ENCODE data around the gene DNTT. TPM values are rescaled to one million over a fixed set of nuclear protein-coding genes. Genes with fewer than 3 reads are reported as not detected.

DNTT gene
- polyA plus RNA-seq: 0.04 TPM
- long read RNA-seq, donor 1: 0 reads
- long read RNA-seq, donor 2: 0 reads
- long read RNA-seq, donor 3: 0 reads
- long read RNA-seq, donor 4: 0 reads
- long read RNA-seq, donor 5: 0 reads
- long read RNA-seq, donor 6: 0 reads
- long read RNA-seq, donor 7, partial matches to known transcripts: 0 of 1 reads
- long read RNA-seq, donor 7, other reads (novel, unspliced or antisense): 0 of 1 reads
- long read RNA-seq, donor 8: 0 reads
- long read RNA-seq, donor 9: 0 reads
- long read RNA-seq, donor 10, partial matches to known transcripts: 0 of 1 reads
- long read RNA-seq, donor 10, other reads (novel, unspliced or antisense): 0 of 1 reads
- long read RNA-seq, donor 11: 0 reads

GRCh38 chr10:96304230-96304629 is at the start of gene DNTT:
Gene DNTT (plus strand): TSS chr10:96304434. CDS start chr10:96304498, 64 bp downstream.
- no CpG with 5 or more reads among the region's 8 CpGs for WGBS (ENCODE audit: insufficient coverage, low lambda C conversion rate)
- no peaks in the 10 kb centered on the region for H3K9me3 ChIP-seq (ENCODE audit: control insufficient read depth, low read depth, low read length)

GRCh38 chr10:96254976-96255375 is 49.3 kb upstream of the DNTT start:
- no peaks in the 10 kb centered on the region for H3K9me3 ChIP-seq (ENCODE audit: control insufficient read depth, low read depth, low read length)
- peaks cover 10% of the 10 kb centered on the region for H3K36me3 ChIP-seq (ENCODE audit: control insufficient read depth, insufficient read depth, low read length)
- peaks cover 22% of the 10 kb centered on the region for H3K4me1 ChIP-seq (ENCODE audit: control insufficient read depth, insufficient read depth, low read length)
- H3K27me3 ChIP-seq (ENCODE audit: control insufficient read depth, insufficient read depth, low read length): no peaks in the 10 kb centered on the region
- DNase-seq: no peak
- H3K4me3 ChIP-seq (ENCODE audit: low read length): no peak overlapping the region
- WGBS (ENCODE audit: insufficient coverage, low lambda C conversion rate): no CpG with 5 or more reads among the region's 5 CpGs
- H3K27ac ChIP-seq (ENCODE audit: low read length): no peak overlapping the region

More at GRCh38 chr10:96304230-96304629, at the start of gene DNTT:
- Histone ChIP-seq H3K27me3 (ENCODE audit: control insufficient read depth, insufficient read depth, low read length) (no peaks in the 10 kb centered on the region), H3K36me3 (ENCODE audit: control insufficient read depth, insufficient read depth, low read length) (no peaks in the 10 kb centered on the region), H3K4me3 (ENCODE audit: low read length) (no peak within 1 kb of the TSS), H3K27ac (ENCODE audit: low read length) (no peak within 1 kb of the TSS), H3K4me1 (ENCODE audit: control insufficient read depth, insufficient read depth, low read length) (no peaks in the 10 kb centered on the region)
- no peak for DNase-seq

- 82% methylated on average over 3 of the region's 6 CpGs for WGBS (ENCODE audit: insufficient coverage, low lambda C conversion rate)
Measured at GRCh38 chr10:96255549-96256333, 48.5 kb upstream of the DNTT start.

GRCh38 chr10:96257944-96258343 is 46.3 kb upstream of the DNTT start:
- Histone ChIP-seq H3K36me3 (ENCODE audit: control insufficient read depth, insufficient read depth, low read length) (peaks cover 10% of the 10 kb centered on the region), H3K27ac (ENCODE audit: low read length) (no peak overlapping the region), H3K9me3 (ENCODE audit: control insufficient read depth, low read depth, low read length) (no peaks in the 10 kb centered on the region), H3K4me1 (ENCODE audit: control insufficient read depth, insufficient read depth, low read length) (peaks cover 33% of the 10 kb centered on the region), H3K4me3 (ENCODE audit: low read length) (no peak overlapping the region), H3K27me3 (ENCODE audit: control insufficient read depth, insufficient read depth, low read length) (no peaks in the 10 kb centered on the region)
- WGBS (ENCODE audit: insufficient coverage, low lambda C conversion rate): 100% methylated on average over 1 of the region's 4 CpGs
- DNase-seq: no peak

More at GRCh38 chr10:96255549-96256333, 48.5 kb upstream of the DNTT start:
- no peaks in the 10 kb centered on the region for H3K9me3 ChIP-seq (ENCODE audit: control insufficient read depth, low read depth, low read length)
- peaks cover 20% of the 10 kb centered on the region for H3K4me1 ChIP-seq (ENCODE audit: control insufficient read depth, insufficient read depth, low read length)
- DNase-seq: no peak
- no peak overlapping the region for H3K27ac ChIP-seq (ENCODE audit: low read length)
- no peaks in the 10 kb centered on the region for H3K27me3 ChIP-seq (ENCODE audit: control insufficient read depth, insufficient read depth, low read length)
- peaks cover 10% of the 10 kb centered on the region for H3K36me3 ChIP-seq (ENCODE audit: control insufficient read depth, insufficient read depth, low read length)
- no peak overlapping the region for H3K4me3 ChIP-seq (ENCODE audit: low read length)

GRCh38 chr10:96259150-96259549 is 45.1 kb upstream of the DNTT start:
- no peak overlapping the region for H3K4me3 ChIP-seq (ENCODE audit: low read length)
- no peaks in the 10 kb centered on the region for H3K9me3 ChIP-seq (ENCODE audit: control insufficient read depth, low read depth, low read length)
- H3K27ac ChIP-seq (ENCODE audit: low read length): no peak overlapping the region
- DNase-seq: no peak
- H3K27me3 ChIP-seq (ENCODE audit: control insufficient read depth, insufficient read depth, low read length): no peaks in the 10 kb centered on the region
- H3K4me1 ChIP-seq (ENCODE audit: control insufficient read depth, insufficient read depth, low read length): peaks cover 43% of the 10 kb centered on the region
- WGBS (ENCODE audit: insufficient coverage, low lambda C conversion rate): 87% methylated on average over 3 of the region's 6 CpGs
- H3K36me3 ChIP-seq (ENCODE audit: control insufficient read depth, insufficient read depth, low read length): peaks cover 14% of the 10 kb centered on the region

GRCh38 chr10:96260014-96260413 is 44.2 kb upstream of the DNTT start:
- Histone ChIP-seq H3K27me3 (ENCODE audit: control insufficient read depth, insufficient read depth, low read length) (no peaks in the 10 kb centered on the region), H3K36me3 (ENCODE audit: control insufficient read depth, insufficient read depth, low read length) (peaks cover 10% of the 10 kb centered on the region), H3K4me1 (ENCODE audit: control insufficient read depth, insufficient read depth, low read length) (peaks cover 44% of the 10 kb centered on the region), H3K4me3 (ENCODE audit: low read length) (no peak overlapping the region), H3K27ac (ENCODE audit: low read length) (peak overlapping the region; percentile 55), H3K9me3 (ENCODE audit: control insufficient read depth, low read depth, low read length) (no peaks in the 10 kb centered on the region)
- DNase-seq: peak in 1 of 2 donors; percentile 75
- WGBS (ENCODE audit: insufficient coverage, low lambda C conversion rate): no CpG with 5 or more reads among the region's 3 CpGs

GRCh38 chr10:96261132-96261531 is 43.1 kb upstream of the DNTT start:
- no peaks in the 10 kb centered on the region for H3K27me3 ChIP-seq (ENCODE audit: control insufficient read depth, insufficient read depth, low read length)
- DNase-seq: no peak
- H3K4me3 ChIP-seq (ENCODE audit: low read length): no peak overlapping the region
- 83% methylated on average over 2 of the region's 2 CpGs for WGBS (ENCODE audit: insufficient coverage, low lambda C conversion rate)
- peaks cover 42% of the 10 kb centered on the region for H3K4me1 ChIP-seq (ENCODE audit: control insufficient read depth, insufficient read depth, low read length)
- peak overlapping the region; percentile 34 for H3K27ac ChIP-seq (ENCODE audit: low read length)
- peaks cover 15% of the 10 kb centered on the region for H3K36me3 ChIP-seq (ENCODE audit: control insufficient read depth, insufficient read depth, low read length)
- H3K9me3 ChIP-seq (ENCODE audit: control insufficient read depth, low read depth, low read length): no peaks in the 10 kb centered on the region

GRCh38 chr10:96261930-96262329 is 42.3 kb upstream of the DNTT start:
- WGBS (ENCODE audit: insufficient coverage, low lambda C conversion rate): no CpG with 5 or more reads among the region's 3 CpGs
- no peaks in the 10 kb centered on the region for H3K27me3 ChIP-seq (ENCODE audit: control insufficient read depth, insufficient read depth, low read length)
- peaks cover 21% of the 10 kb centered on the region for H3K36me3 ChIP-seq (ENCODE audit: control insufficient read depth, insufficient read depth, low read length)
- no peak overlapping the region for H3K4me3 ChIP-seq (ENCODE audit: low read length)
- H3K9me3 ChIP-seq (ENCODE audit: control insufficient read depth, low read depth, low read length): no peaks in the 10 kb centered on the region
- peaks cover 47% of the 10 kb centered on the region for H3K4me1 ChIP-seq (ENCODE audit: control insufficient read depth, insufficient read depth, low read length)
- peak; percentile 45 to 79 for DNase-seq
- H3K27ac ChIP-seq (ENCODE audit: low read length): peak overlapping the region; percentile 34

- Histone ChIP-seq H3K36me3 (ENCODE audit: control insufficient read depth, insufficient read depth, low read length) (peaks cover 17% of the 10 kb centered on the region), H3K27me3 (ENCODE audit: control insufficient read depth, insufficient read depth, low read length) (no peaks in the 10 kb centered on the region), H3K9me3 (ENCODE audit: control insufficient read depth, low read depth, low read length) (no peaks in the 10 kb centered on the region), H3K4me3 (ENCODE audit: low read length) (no peak overlapping the region), H3K27ac (ENCODE audit: low read length) (no peak overlapping the region), H3K4me1 (ENCODE audit: control insufficient read depth, insufficient read depth, low read length) (peaks cover 60% of the 10 kb centered on the region)
- no CpG with 5 or more reads among the region's 4 CpGs for WGBS (ENCODE audit: insufficient coverage, low lambda C conversion rate)
- DNase-seq: no peak
Measured at GRCh38 chr10:96263176-96263575, 41.1 kb upstream of the DNTT start.

- Histone ChIP-seq H3K27me3 (ENCODE audit: control insufficient read depth, insufficient read depth, low read length) (no peaks in the 10 kb centered on the region), H3K4me3 (ENCODE audit: low read length) (no peak overlapping the region), H3K27ac (ENCODE audit: low read length) (no peak overlapping the region), H3K4me1 (ENCODE audit: control insufficient read depth, insufficient read depth, low read length) (peaks cover 65% of the 10 kb centered on the region), H3K36me3 (ENCODE audit: control insufficient read depth, insufficient read depth, low read length) (peaks cover 17% of the 10 kb centered on the region), H3K9me3 (ENCODE audit: control insufficient read depth, low read depth, low read length) (no peaks in the 10 kb centered on the region)
- no peak for DNase-seq
- WGBS (ENCODE audit: insufficient coverage, low lambda C conversion rate): no CpG with 5 or more reads among the region's 4 CpGs
Measured at GRCh38 chr10:96263669-96264068, 40.6 kb upstream of the DNTT start.

Measured in large intestine (tissue), 12 donors.